HepG2 (cell line): ENCODE data around the gene ACSM5. TPM values are rescaled to one million over a fixed set of nuclear protein-coding genes. Genes with fewer than 3 reads are reported as not detected.

Experiments
- CBX5 ChIP-seq: sonication (generic); formaldehyde crosslinking; IDR thresholded peaks from 2 replicates; pipeline ENCODE4 v1.4.0; 2020; ENCODE audit warnings: missing genetic modification reagents, borderline replicate concordance
- HOXA9 ChIP-seq: sonication (generic); formaldehyde crosslinking; IDR thresholded peaks from 2 replicates; pipeline ENCODE4 v1.8.1; 2022; ENCODE audit warnings: missing genetic modification reagents, mild to moderate bottlenecking, moderate library complexity, borderline replicate concordance
- KAT7 ChIP-seq: IDR thresholded peaks from 2 replicates; pipeline ENCODE4 v1.6.1; 2018; ENCODE audit warnings: borderline replicate concordance, missing compliant biosample characterization
- KDM2A ChIP-seq: sonication (generic); formaldehyde crosslinking; IDR thresholded peaks from 2 replicates; pipeline ENCODE4 v1.4.0; 2020; ENCODE audit warnings: low read depth, missing genetic modification reagents, borderline replicate concordance
- KDM5B ChIP-seq: sonication (generic); formaldehyde crosslinking; IDR thresholded peaks from 2 replicates; pipeline ENCODE4 v1.4.0; 2020; ENCODE audit warnings: missing genetic modification reagents, mild to moderate bottlenecking, borderline replicate concordance
- MTA1 ChIP-seq: sonication (generic); formaldehyde crosslinking; IDR thresholded peaks from 2 replicates; pipeline ENCODE4 v1.4.0; 2020; ENCODE audit warnings: missing genetic modification reagents, mild to moderate bottlenecking, borderline replicate concordance
- NFKBIZ ChIP-seq: IDR thresholded peaks from 2 replicates; pipeline ENCODE4 v1.6.1; 2018; ENCODE audit warnings: missing genetic modification reagents, missing compliant biosample characterization
- NONO ChIP-seq, 2 experiments: fragments of 450-650 bp in 1 of 2; sonication (generic) in 1 of 2; formaldehyde crosslinking in 1 of 2; IDR thresholded peaks in 1 of 2; conservative IDR thresholded peaks in 1 of 2; 2 replicates each; pipeline versions ENCODE4 v1.6.1 to v1.8.0; 2017 to 2022; ENCODE audit warnings: mild to moderate bottlenecking in 1 of 2, missing genetic modification reagents in 1 of 2, moderate library complexity in 1 of 2
- POGZ ChIP-seq: sonication (generic); formaldehyde crosslinking; IDR thresholded peaks from 2 replicates; pipeline ENCODE4 v1.4.0; 2020; ENCODE audit warnings: mild to moderate bottlenecking, missing genetic modification reagents
- POLR2G ChIP-seq: fragments of 200-400 bp; formaldehyde crosslinking; IDR thresholded peaks from 2 replicates; pipeline ENCODE4 v1.6.1; 2018; ENCODE audit warnings: mild to moderate bottlenecking, low read depth, low read length, moderate library complexity
- SOX6 ChIP-seq, 2 experiments: fragments of 450-650 bp in 1 of 2; sonication (generic) in 1 of 2; formaldehyde crosslinking in 1 of 2; IDR thresholded peaks; 2 replicates each; pipeline versions ENCODE4 v1.4.0 to v1.6.1; 2017 to 2020; ENCODE audit warnings: antibody characterized with exemption in 1 of 2, mild to moderate bottlenecking in 1 of 2, missing genetic modification reagents in 1 of 2
- SRY ChIP-seq: sonication (generic); formaldehyde crosslinking; IDR thresholded peaks from 2 replicates; pipeline ENCODE4 v1.8.0; 2022; ENCODE audit warnings: mild to moderate bottlenecking, missing genetic modification reagents
- TOE1 ChIP-seq: sonication (generic); formaldehyde crosslinking; IDR thresholded peaks from 2 replicates; pipeline ENCODE4 v1.4.0; 2020; ENCODE audit warnings: mild to moderate bottlenecking, missing genetic modification reagents
- polyA plus RNA-seq, 8 experiments: library from polyadenylated mRNA; depleted of rRNA in 3 of 8; stranded (reverse) in 7 of 8; unstranded in 1 of 8; fragments of >200 nt; fragmentation: Illumina TruSeq in 4 of 8; extraction: Trizol in 4 of 8; gene quantifications; 2 replicates each; pipeline versions ENCODE4 v1.2.1 to v1.2.3, GENCODE V29; 2011 to 2016; ENCODE audit warnings: low read depth in 4 of 8, missing spikeins in 1 of 8, mixed read lengths in 1 of 8; ENCODE audit not compliant: insufficient read depth in 1 of 8
- total RNA-seq, 5 experiments: library from RNA; depleted of rRNA; stranded (reverse); fragments of >200 nt; fragmentation: Illumina TruSeq; extraction: Trizol; gene quantifications; 2 replicates each; pipeline ENCODE4 v1.2.3, GENCODE V29; 2016; ENCODE audit warnings: low read depth in 1 of 5
- TF ChIP-seq, protein P1 (sequence below), 2 experiments: sonication (generic) in 1 of 2; formaldehyde crosslinking in 1 of 2; IDR thresholded peaks; 2 replicates each; pipeline versions ENCODE4 v1.4.0 to v1.6.1; 2018 to 2020; ENCODE audit warnings: missing genetic modification reagents in 2 of 2, borderline replicate concordance in 1 of 2, low read depth in 1 of 2, mild to moderate bottlenecking in 1 of 2, missing biosample characterization in 1 of 2
- TF ChIP-seq, protein P2 (sequence below): sonication (generic); formaldehyde crosslinking; IDR thresholded peaks from 2 replicates; pipeline ENCODE4 v1.4.0; 2020; ENCODE audit warnings: missing genetic modification reagents
- TF ChIP-seq, protein P3 (sequence below): sonication (generic); formaldehyde crosslinking; IDR thresholded peaks from 2 replicates; pipeline ENCODE4 v1.4.0; 2020; ENCODE audit warnings: missing genetic modification reagents
- TF ChIP-seq, protein P4 (sequence below): sonication (generic); formaldehyde crosslinking; IDR thresholded peaks from 2 replicates; pipeline ENCODE4 v1.5.0; 2020; ENCODE audit warnings: mild to moderate bottlenecking, missing genetic modification reagents

ACSM5 gene
- total and polyA plus RNA-seq, 2 of the 13 experiments (the other 11 are each of a cell fraction or from before 2014, with no cell fraction given), result 9.1 to 15.0 TPM

GRCh38 chr16:20401475-20402016 is 7.8 kb upstream of the ACSM5 start (continued):
- TF ChIP-seq, protein P1, sequence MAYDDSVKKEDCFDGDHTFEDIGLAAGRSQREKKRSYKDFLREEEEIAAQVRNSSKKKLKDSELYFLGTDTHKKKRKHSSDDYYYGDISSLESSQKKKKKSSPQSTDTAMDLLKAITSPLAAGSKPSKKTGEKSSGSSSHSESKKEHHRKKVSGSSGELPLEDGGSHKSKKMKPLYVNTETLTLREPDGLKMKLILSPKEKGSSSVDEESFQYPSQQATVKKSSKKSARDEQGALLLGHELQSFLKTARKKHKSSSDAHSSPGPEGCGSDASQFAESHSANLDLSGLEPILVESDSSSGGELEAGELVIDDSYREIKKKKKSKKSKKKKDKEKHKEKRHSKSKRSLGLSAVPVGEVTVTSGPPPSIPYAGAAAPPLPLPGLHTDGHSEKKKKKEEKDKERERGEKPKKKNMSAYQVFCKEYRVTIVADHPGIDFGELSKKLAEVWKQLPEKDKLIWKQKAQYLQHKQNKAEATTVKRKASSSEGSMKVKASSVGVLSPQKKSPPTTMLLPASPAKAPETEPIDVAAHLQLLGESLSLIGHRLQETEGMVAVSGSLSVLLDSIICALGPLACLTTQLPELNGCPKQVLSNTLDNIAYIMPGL (CRISPR knock-in tag; IDR thresholded peaks at IDR 0.05; ENCODE audit: borderline replicate concordance in 1 of 2, low read depth in 1 of 2), result peak in 1 of 2 experiments; percentile 44; a peak in 1 of 4 replicates
- peak; percentile 38; the same call in 1 of the 2 replicates for TF ChIP-seq CBX5 (CRISPR knock-in tag)
- TF ChIP-seq, protein P2, sequence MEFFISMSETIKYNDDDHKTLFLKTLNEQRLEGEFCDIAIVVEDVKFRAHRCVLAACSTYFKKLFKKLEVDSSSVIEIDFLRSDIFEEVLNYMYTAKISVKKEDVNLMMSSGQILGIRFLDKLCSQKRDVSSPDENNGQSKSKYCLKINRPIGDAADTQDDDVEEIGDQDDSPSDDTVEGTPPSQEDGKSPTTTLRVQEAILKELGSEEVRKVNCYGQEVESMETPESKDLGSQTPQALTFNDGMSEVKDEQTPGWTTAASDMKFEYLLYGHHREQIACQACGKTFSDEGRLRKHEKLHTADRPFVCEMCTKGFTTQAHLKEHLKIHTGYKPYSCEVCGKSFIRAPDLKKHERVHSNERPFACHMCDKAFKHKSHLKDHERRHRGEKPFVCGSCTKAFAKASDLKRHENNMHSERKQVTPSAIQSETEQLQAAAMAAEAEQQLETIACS (CRISPR knock-in tag), result no peak
- no peak for TF ChIP-seq SOX6 (IDR thresholded peaks at IDR 0.05)
- peak; percentile 27; the same call in 1 of the 2 replicates for TF ChIP-seq SOX6 (CRISPR knock-in tag; IDR thresholded peaks at IDR 0.05)
- TF ChIP-seq, protein P3, sequence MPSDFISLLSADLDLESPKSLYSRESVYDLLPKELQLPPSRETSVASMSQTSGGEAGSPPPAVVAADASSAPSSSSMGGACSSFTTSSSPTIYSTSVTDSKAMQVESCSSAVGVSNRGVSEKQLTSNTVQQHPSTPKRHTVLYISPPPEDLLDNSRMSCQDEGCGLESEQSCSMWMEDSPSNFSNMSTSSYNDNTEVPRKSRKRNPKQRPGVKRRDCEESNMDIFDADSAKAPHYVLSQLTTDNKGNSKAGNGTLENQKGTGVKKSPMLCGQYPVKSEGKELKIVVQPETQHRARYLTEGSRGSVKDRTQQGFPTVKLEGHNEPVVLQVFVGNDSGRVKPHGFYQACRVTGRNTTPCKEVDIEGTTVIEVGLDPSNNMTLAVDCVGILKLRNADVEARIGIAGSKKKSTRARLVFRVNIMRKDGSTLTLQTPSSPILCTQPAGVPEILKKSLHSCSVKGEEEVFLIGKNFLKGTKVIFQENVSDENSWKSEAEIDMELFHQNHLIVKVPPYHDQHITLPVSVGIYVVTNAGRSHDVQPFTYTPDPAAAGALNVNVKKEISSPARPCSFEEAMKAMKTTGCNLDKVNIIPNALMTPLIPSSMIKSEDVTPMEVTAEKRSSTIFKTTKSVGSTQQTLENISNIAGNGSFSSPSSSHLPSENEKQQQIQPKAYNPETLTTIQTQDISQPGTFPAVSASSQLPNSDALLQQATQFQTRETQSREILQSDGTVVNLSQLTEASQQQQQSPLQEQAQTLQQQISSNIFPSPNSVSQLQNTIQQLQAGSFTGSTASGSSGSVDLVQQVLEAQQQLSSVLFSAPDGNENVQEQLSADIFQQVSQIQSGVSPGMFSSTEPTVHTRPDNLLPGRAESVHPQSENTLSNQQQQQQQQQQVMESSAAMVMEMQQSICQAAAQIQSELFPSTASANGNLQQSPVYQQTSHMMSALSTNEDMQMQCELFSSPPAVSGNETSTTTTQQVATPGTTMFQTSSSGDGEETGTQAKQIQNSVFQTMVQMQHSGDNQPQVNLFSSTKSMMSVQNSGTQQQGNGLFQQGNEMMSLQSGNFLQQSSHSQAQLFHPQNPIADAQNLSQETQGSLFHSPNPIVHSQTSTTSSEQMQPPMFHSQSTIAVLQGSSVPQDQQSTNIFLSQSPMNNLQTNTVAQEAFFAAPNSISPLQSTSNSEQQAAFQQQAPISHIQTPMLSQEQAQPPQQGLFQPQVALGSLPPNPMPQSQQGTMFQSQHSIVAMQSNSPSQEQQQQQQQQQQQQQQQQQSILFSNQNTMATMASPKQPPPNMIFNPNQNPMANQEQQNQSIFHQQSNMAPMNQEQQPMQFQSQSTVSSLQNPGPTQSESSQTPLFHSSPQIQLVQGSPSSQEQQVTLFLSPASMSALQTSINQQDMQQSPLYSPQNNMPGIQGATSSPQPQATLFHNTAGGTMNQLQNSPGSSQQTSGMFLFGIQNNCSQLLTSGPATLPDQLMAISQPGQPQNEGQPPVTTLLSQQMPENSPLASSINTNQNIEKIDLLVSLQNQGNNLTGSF (CRISPR knock-in tag), result 0 out of 2 replicates have a peak, but pooled peaks have one; percentile 61
- TF ChIP-seq NFKBIZ (CRISPR knock-in tag), result no peak
- TF ChIP-seq MTA1 (CRISPR knock-in tag), result peak; percentile 35; the same call in 1 of the 2 replicates
- no peak for TF ChIP-seq TOE1 (CRISPR knock-in tag)
- peak; percentile 47; the same call in 1 of the 2 replicates for TF ChIP-seq POGZ (CRISPR knock-in tag)
- TF ChIP-seq NONO (IDR thresholded peaks at IDR 0.05), result no peak
- no peak for TF ChIP-seq NONO (CRISPR knock-in tag; conservative IDR thresholded peaks at IDR 0.05)
- no peak for TF ChIP-seq HOXA9 (CRISPR knock-in tag)
- TF ChIP-seq SRY (CRISPR knock-in tag), result 0 out of 2 replicates have a peak, but pooled peaks have one; percentile 51
- peak; percentile 18; the same call in 1 of the 2 replicates for TF ChIP-seq KDM5B (CRISPR knock-in tag)
- TF ChIP-seq POLR2G, result 0 out of 2 replicates have a peak, but pooled peaks have one; percentile 44
- no peak for TF ChIP-seq KAT7 (CRISPR knock-in tag)
- TF ChIP-seq KDM2A (CRISPR knock-in tag), result 0 out of 2 replicates have a peak, but pooled peaks have one; percentile 27
- TF ChIP-seq, protein P4, sequence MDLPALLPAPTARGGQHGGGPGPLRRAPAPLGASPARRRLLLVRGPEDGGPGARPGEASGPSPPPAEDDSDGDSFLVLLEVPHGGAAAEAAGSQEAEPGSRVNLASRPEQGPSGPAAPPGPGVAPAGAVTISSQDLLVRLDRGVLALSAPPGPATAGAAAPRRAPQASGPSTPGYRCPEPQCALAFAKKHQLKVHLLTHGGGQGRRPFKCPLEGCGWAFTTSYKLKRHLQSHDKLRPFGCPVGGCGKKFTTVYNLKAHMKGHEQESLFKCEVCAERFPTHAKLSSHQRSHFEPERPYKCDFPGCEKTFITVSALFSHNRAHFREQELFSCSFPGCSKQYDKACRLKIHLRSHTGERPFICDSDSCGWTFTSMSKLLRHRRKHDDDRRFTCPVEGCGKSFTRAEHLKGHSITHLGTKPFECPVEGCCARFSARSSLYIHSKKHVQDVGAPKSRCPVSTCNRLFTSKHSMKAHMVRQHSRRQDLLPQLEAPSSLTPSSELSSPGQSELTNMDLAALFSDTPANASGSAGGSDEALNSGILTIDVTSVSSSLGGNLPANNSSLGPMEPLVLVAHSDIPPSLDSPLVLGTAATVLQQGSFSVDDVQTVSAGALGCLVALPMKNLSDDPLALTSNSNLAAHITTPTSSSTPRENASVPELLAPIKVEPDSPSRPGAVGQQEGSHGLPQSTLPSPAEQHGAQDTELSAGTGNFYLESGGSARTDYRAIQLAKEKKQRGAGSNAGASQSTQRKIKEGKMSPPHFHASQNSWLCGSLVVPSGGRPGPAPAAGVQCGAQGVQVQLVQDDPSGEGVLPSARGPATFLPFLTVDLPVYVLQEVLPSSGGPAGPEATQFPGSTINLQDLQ (CRISPR knock-in tag), result no peak
